H1 (cell line): ENCODE data around the gene DCDC2C. TPM values are rescaled to one million over a fixed set of nuclear protein-coding genes. Genes with fewer than 3 reads are reported as not detected.

ENCODE experiments used
- CTCF ChIA-PET: fragments of 300-600 bp; sonication (Branson Sonifier 250); formaldehyde crosslinking; loops from one replicate; lab custom pipeline; 2021; ENCODE audit not compliant: partially characterized antibody; lab: Charles Lee
- POLR2A ChIA-PET: fragments of 300-600 bp; sonication (Branson Sonifier 250); formaldehyde crosslinking; loops from one replicate; lab custom pipeline; 2021; ENCODE audit warnings: inconsistent platforms; ENCODE audit not compliant: partially characterized antibody; lab: Charles Lee
- DNase-seq, 2 experiments: peaks; one replicate each; pipeline versions ENCODE4 v3.0.0 to v3.0.0-alpha.2; 2010 to 2022; ENCODE audit warnings: low spot score in 2 of 2, low read depth in 1 of 2, mixed read lengths in 1 of 2
- FAIRE-seq: peaks from 2 replicates; lab custom pipeline; 2011; peaks lifted over from hg19 to GRCh38; lab: Jason Lieb, UNC
- H2AFZ ChIP-seq: 2 replicates; pipeline ENCODE4 v1.8.1; 2012; ENCODE audit warnings: low read length, inconsistent platforms
- H2AK5ac ChIP-seq: 2 replicates; pipeline ENCODE4 v1.6.1; 2013; ENCODE audit warnings: low read depth, low read length
- H2BK120ac ChIP-seq: replicated peaks from 2 replicates; pipeline ENCODE3; 2013; ENCODE audit warnings: low read depth, low read length, inconsistent platforms
- H2BK12ac ChIP-seq: 2 replicates; pipeline ENCODE4 v1.6.1; 2013; ENCODE audit warnings: low read depth, low read length
- H2BK15ac ChIP-seq: 2 replicates; pipeline ENCODE4 v1.6.1; 2013; ENCODE audit warnings: low read length
- H2BK20ac ChIP-seq: 2 replicates; pipeline ENCODE4 v1.6.1; 2013; ENCODE audit warnings: low read length
- H2BK5ac ChIP-seq: 2 replicates; pipeline ENCODE4 v1.6.1; 2013; ENCODE audit warnings: low read depth, low read length
- H3K14ac ChIP-seq: 2 replicates; pipeline ENCODE4 v1.6.1; 2013; ENCODE audit warnings: inconsistent platforms; ENCODE audit not compliant: insufficient read length
- H3K18ac ChIP-seq: 2 replicates; pipeline ENCODE4 v1.6.1; 2013; ENCODE audit warnings: low read length; ENCODE audit errors: extremely low read depth
- H3K23ac ChIP-seq: 2 replicates; pipeline ENCODE4 v1.6.1; 2013; ENCODE audit warnings: inconsistent platforms; ENCODE audit not compliant: insufficient read length
- H3K23me2 ChIP-seq: 2 replicates; pipeline ENCODE4 v1.6.1; 2013; ENCODE audit warnings: low read depth, low read length
- H3K27ac ChIP-seq: 2 replicates; pipeline ENCODE4 v1.6.1; 2011; ENCODE audit warnings: low read depth, low read length, inconsistent platforms
- H3K27me3 ChIP-seq, 4 experiments: replicated peaks in 1 of 4; 1 replicate in 1 of 4; 2 replicates in 3 of 4; pipeline versions ENCODE4 v1.6.1 to v1.8.1; 2011 to 2013; ENCODE audit warnings: low read length in 3 of 4, mild to moderate bottlenecking in 3 of 4, inconsistent platforms in 2 of 4, mixed read lengths in 2 of 4, moderate library complexity in 1 of 4; ENCODE audit not compliant: control insufficient read depth in 3 of 4, insufficient read depth in 3 of 4; ENCODE audit errors: extremely low read depth in 1 of 4
- H3K36me3 ChIP-seq, 4 experiments: 2 replicates each; pipeline versions ENCODE4 v1.6.1 to v1.8.1; 2011 to 2013; ENCODE audit warnings: mild to moderate bottlenecking in 4 of 4, low read length in 3 of 4, moderate library complexity in 2 of 4, control low read depth in 1 of 4, inconsistent platforms in 1 of 4; ENCODE audit not compliant: insufficient read depth in 4 of 4, control insufficient read depth in 2 of 4
- H3K4ac ChIP-seq: replicated peaks from 2 replicates; pipeline ENCODE3; 2013; ENCODE audit warnings: low read length, low read depth, mixed read lengths, inconsistent platforms; ENCODE audit not compliant: insufficient read length
- H3K4me1 ChIP-seq, 4 experiments: replicated peaks in 1 of 4; 1 replicate in 1 of 4; 2 replicates in 3 of 4; pipeline versions ENCODE4 v1.6.1 to v1.8.1; 2011 to 2013; ENCODE audit warnings: low read length in 3 of 4, inconsistent platforms in 2 of 4, mixed read lengths in 1 of 4; ENCODE audit not compliant: insufficient read depth in 4 of 4, control insufficient read depth in 3 of 4
- H3K4me2 ChIP-seq, 2 experiments: 2 replicates each; pipeline versions ENCODE4 v1.6.1 to v1.8.1; 2011 to 2013; ENCODE audit warnings: low read depth in 2 of 2, low read length in 2 of 2, control low read depth in 1 of 2, inconsistent platforms in 1 of 2, mild to moderate bottlenecking in 1 of 2; ENCODE audit not compliant: insufficient read depth in 1 of 2
- H3K4me3 ChIP-seq, 4 experiments: fragments of 200-600, 300-600 bp in 1 of 4; sonication (generic), shearing (Covaris generic), sonication (Bioruptor Twin) in 1 of 4; 2 replicates each; pipeline versions ENCODE4 v1.5.1 to v1.8.1; 2011 to 2016; ENCODE audit warnings: low read length in 4 of 4, low read depth in 3 of 4, control low read depth in 2 of 4, inconsistent platforms in 2 of 4, mild to moderate bottlenecking in 2 of 4, mixed read lengths in 1 of 4, moderate library complexity in 1 of 4; ENCODE audit not compliant: insufficient read depth in 2 of 4; ENCODE audit errors: extremely low read depth in 1 of 4
- H3K56ac ChIP-seq: replicated peaks from 2 replicates; pipeline ENCODE3; 2013; ENCODE audit warnings: low read depth, mild to moderate bottlenecking, mixed read lengths, low read length, inconsistent platforms; ENCODE audit not compliant: insufficient read length
- H3K79me1 ChIP-seq: 2 replicates; pipeline ENCODE4 v1.6.1; 2013; ENCODE audit warnings: low read depth, low read length, control low read depth
- H3K79me2 ChIP-seq, 2 experiments: 2 replicates each; pipeline versions ENCODE4 v1.6.1 to v1.8.1; 2012 to 2013; ENCODE audit warnings: low read length in 2 of 2, mild to moderate bottlenecking in 2 of 2, inconsistent platforms in 1 of 2; ENCODE audit not compliant: insufficient read depth in 2 of 2, control insufficient read depth in 1 of 2
- H3K9ac ChIP-seq, 4 experiments: replicated peaks in 1 of 4; 1 replicate in 1 of 4; 2 replicates in 3 of 4; pipeline versions ENCODE4 v1.6.1 to v1.8.1; 2011 to 2013; ENCODE audit warnings: low read depth in 3 of 4, low read length in 3 of 4, control low read depth in 2 of 4, mild to moderate bottlenecking in 2 of 4, moderate library complexity in 2 of 4, inconsistent platforms in 1 of 4; ENCODE audit errors: extremely low read depth in 1 of 4
- H3K9me3 ChIP-seq, 2 experiments: 2 replicates each; pipeline versions ENCODE4 v1.6.1 to v1.8.1; 2012 to 2013; ENCODE audit warnings: mild to moderate bottlenecking in 2 of 2, moderate library complexity in 2 of 2, control low read depth in 1 of 2, inconsistent platforms in 1 of 2, low read depth in 1 of 2, low read length in 1 of 2, mixed read lengths in 1 of 2; ENCODE audit not compliant: insufficient read depth in 2 of 2
- H4K20me1 ChIP-seq, 2 experiments: replicated peaks in 1 of 2; 2 replicates each; pipeline versions ENCODE3 to v1.8.1; 2011 to 2013; ENCODE audit warnings: inconsistent platforms in 2 of 2, low read length in 2 of 2, mild to moderate bottlenecking in 1 of 2; ENCODE audit not compliant: insufficient read depth in 2 of 2, control insufficient read depth in 1 of 2
- H4K5ac ChIP-seq: 2 replicates; pipeline ENCODE4 v1.6.1; 2013; ENCODE audit warnings: low read length, low read depth, mixed read lengths, inconsistent platforms; ENCODE audit not compliant: insufficient read length
- H4K8ac ChIP-seq: 2 replicates; pipeline ENCODE4 v1.8.0; 2013; ENCODE audit warnings: mild to moderate bottlenecking, moderate library complexity, low read length, inconsistent platforms; ENCODE audit not compliant: insufficient read depth; ENCODE audit errors: extremely low read depth
- H4K91ac ChIP-seq: replicated peaks from 2 replicates; pipeline ENCODE3; 2013; ENCODE audit warnings: low read length, mixed read lengths, inconsistent platforms; ENCODE audit not compliant: insufficient read length
- BACH1 ChIP-seq: IDR thresholded peaks from 2 replicates; pipeline ENCODE4 v1.6.1; 2012; ENCODE audit warnings: low read length, improper control_type of control experiment
- CBX8 ChIP-seq: fragments of 300-800, 300-1000 bp; sonication (generic); IDR thresholded peaks from 2 replicates; pipeline ENCODE4 v1.7.1; 2016; ENCODE audit warnings: low read depth, low read length, borderline replicate concordance
- CEBPB ChIP-seq: IDR thresholded peaks from 2 replicates; pipeline ENCODE4 v1.6.1; 2012; ENCODE audit warnings: low read depth, low read length
- CTBP2 ChIP-seq: IDR thresholded peaks from 2 replicates; pipeline ENCODE4 v1.7.0; 2011; ENCODE audit warnings: borderline replicate concordance, mild to moderate bottlenecking, moderate library complexity, mixed read lengths, low read length; ENCODE audit not compliant: insufficient read depth, insufficient read length
- FOSL1 ChIP-seq: IDR thresholded peaks from 2 replicates; pipeline ENCODE4 v1.6.1; 2011; ENCODE audit warnings: mild to moderate bottlenecking, low read depth, low read length, moderate library complexity; ENCODE audit not compliant: insufficient read depth
- HDAC2 ChIP-seq, 2 experiments: fragments of 300-600 bp in 1 of 2; sonication (generic) in 1 of 2; IDR thresholded peaks; 2 replicates each; pipeline ENCODE4 v1.6.1; 2011 to 2012; ENCODE audit warnings: low read depth in 2 of 2, low read length in 2 of 2, mild to moderate bottlenecking in 2 of 2, moderate library complexity in 2 of 2, borderline replicate concordance in 1 of 2, inconsistent platforms in 1 of 2
- HDAC6 ChIP-seq: IDR thresholded peaks from one replicate; pipeline ENCODE4 v1.7.1; 2012; ENCODE audit warnings: low read depth, mild to moderate bottlenecking, inconsistent platforms, low read length, moderate library complexity
- POLR2AphosphoS5 ChIP-seq: IDR thresholded peaks from 2 replicates; pipeline ENCODE4 v1.6.1; 2011; ENCODE audit warnings: low read depth, low read length
- SAP30 ChIP-seq: fragments of 300-600 bp; sonication (generic); IDR thresholded peaks from 2 replicates; pipeline ENCODE4 v1.7.1; 2012; ENCODE audit warnings: low read length, moderate library complexity, mild to moderate bottlenecking, inconsistent platforms; ENCODE audit not compliant: insufficient read depth, insufficient replicate concordance
- TAF7 ChIP-seq: optimal IDR thresholded peaks from 2 replicates; pipeline ENCODE3; 2011; ENCODE audit warnings: low read depth, mild to moderate bottlenecking, inconsistent platforms, low read length, moderate library complexity, borderline replicate concordance
- WGBS, 2 experiments: shearing (Covaris generic) in 1 of 2; methylation state at CpG; one replicate each; pipeline versions ENCODE4 v1.1.6 to v1.1.7; 2013 to 2015; ENCODE audit warnings: low lambda C conversion rate in 2 of 2, mixed read lengths in 2 of 2, inconsistent platforms in 1 of 2, low coverage in 1 of 2, missing lambda C conversion rate in 1 of 2; ENCODE audit not compliant: insufficient replicate concordance in 2 of 2, insufficient coverage in 1 of 2, insufficient read length in 1 of 2; ENCODE audit errors: extremely low coverage in 1 of 2, missing lambda C conversion rate in 1 of 2; 5-methylcytosine and 5-hydroxymethylcytosine counted together
- polyA plus RNA-seq, 7 experiments: library from polyadenylated mRNA; depleted of rRNA in 3 of 7; stranded (reverse) in 5 of 7; unstranded in 2 of 7; fragments of >200 nt in 5 of 7; fragments of 200-250 nt in 2 of 7; gene quantifications; 1 replicate in 5 of 7; 2 replicates in 1 of 7; 4 replicates in 1 of 7; pipeline versions ENCODE4 v1.2.1 to v1.2.3, GENCODE V29; 2011 to 2013; ENCODE audit warnings: missing spikeins in 2 of 7, mixed read lengths in 2 of 7
- total RNA-seq: library from RNA; stranded (reverse); fragmentation: NEBNext Ultra II Directional; extraction: Animal tissue kit (Norgen Biotek cat#: 25700); gene quantifications from 2 replicates; pipeline ENCODE4 v1.2.1, GENCODE V29; 2021
- TF ChIP-seq, protein P1 (sequence below): IDR thresholded peaks from 2 replicates; pipeline ENCODE4 v1.6.1; 2012; ENCODE audit warnings: low read length, inconsistent platforms

DCDC2C gene
- total and polyA plus RNA-seq, 2 of the 8 experiments (the other 6 are each of a cell fraction or from before 2014, with no cell fraction given): 0.50 TPM; not detected in 1

- no peak overlapping the region for H4K5ac ChIP-seq
- H2BK12ac ChIP-seq: no peak overlapping the region
- no peak overlapping the region for H2BK120ac ChIP-seq
- no peak overlapping the region for H3K4me3 ChIP-seq
- no peak overlapping the region for H2AK5ac ChIP-seq
- no peaks in the 10 kb centered on the region for H3K23me2 ChIP-seq
- no peaks in the 10 kb centered on the region for H4K20me1 ChIP-seq
- H3K79me1 ChIP-seq: no peaks in the 10 kb centered on the region
- H2BK5ac ChIP-seq: no peak overlapping the region
- H2BK20ac ChIP-seq: no peak overlapping the region
- H3K9ac ChIP-seq: no peak overlapping the region
- H4K8ac ChIP-seq: no peak overlapping the region
- ChIA-PET CTCF (interaction anchor here (0.8 to 6.6 kb wide), 13 partner anchors 11 to 557 kb away, joined by 3 to 63 read pairs (median 4); no protein-coding TSS in a partner anchor), POLR2A (no interaction called here)
- no peaks in the 10 kb centered on the region for H3K9me3 ChIP-seq
- no peak for FAIRE-seq
- no peak overlapping the region for H2AFZ ChIP-seq
- H3K4ac ChIP-seq: no peak overlapping the region
- H3K23ac ChIP-seq: no peak overlapping the region
- no peak overlapping the region for H4K91ac ChIP-seq
- H3K56ac ChIP-seq: no peak overlapping the region
- no peak overlapping the region for H3K27ac ChIP-seq
- H3K79me2 ChIP-seq: no peaks in the 10 kb centered on the region
- H3K18ac ChIP-seq: no peak overlapping the region
- H3K27me3 ChIP-seq: no peaks in the 10 kb centered on the region
- no peak overlapping the region for H3K14ac ChIP-seq
- H3K4me1 ChIP-seq: peaks cover 0 to 4% (median 0%) of the 10 kb centered on the region in 4 experiments; a peak in 1 of 7 replicates
- WGBS, 2 experiments: 90% methylated on average over 24 of the region's 24 CpGs; no CpG with 5 or more reads in 1 of the 2 experiments
- no peaks in the 10 kb centered on the region for H3K36me3 ChIP-seq
- no peak overlapping the region for H3K4me2 ChIP-seq
- DNase-seq: no peak
- no peak overlapping the region for H2BK15ac ChIP-seq
- no peak for TF ChIP-seq HDAC2 (IDR thresholded peaks at IDR 0.05; ENCODE audit: borderline replicate concordance in 1 of 2, low read depth in 2 of 2, low read length in 2 of 2)
- no peak for TF ChIP-seq CBX8
- TF ChIP-seq SAP30: no peak
- no peak for TF ChIP-seq HDAC6
- TF ChIP-seq FOSL1: no peak
- no peak for TF ChIP-seq POLR2AphosphoS5
- TF ChIP-seq CEBPB: no peak
- TF ChIP-seq, protein P1, sequence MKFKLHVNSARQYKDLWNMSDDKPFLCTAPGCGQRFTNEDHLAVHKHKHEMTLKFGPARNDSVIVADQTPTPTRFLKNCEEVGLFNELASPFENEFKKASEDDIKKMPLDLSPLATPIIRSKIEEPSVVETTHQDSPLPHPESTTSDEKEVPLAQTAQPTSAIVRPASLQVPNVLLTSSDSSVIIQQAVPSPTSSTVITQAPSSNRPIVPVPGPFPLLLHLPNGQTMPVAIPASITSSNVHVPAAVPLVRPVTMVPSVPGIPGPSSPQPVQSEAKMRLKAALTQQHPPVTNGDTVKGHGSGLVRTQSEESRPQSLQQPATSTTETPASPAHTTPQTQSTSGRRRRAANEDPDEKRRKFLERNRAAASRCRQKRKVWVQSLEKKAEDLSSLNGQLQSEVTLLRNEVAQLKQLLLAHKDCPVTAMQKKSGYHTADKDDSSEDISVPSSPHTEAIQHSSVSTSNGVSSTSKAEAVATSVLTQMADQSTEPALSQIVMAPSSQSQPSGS: no peak
- no peak for TF ChIP-seq BACH1
- no peak for TF ChIP-seq TAF7
- no peak for TF ChIP-seq CTBP2
Observed at GRCh38 chr2:3778851-3779495, 75.6 kb downstream of the DCDC2C start.
